ENCODE measurements around the gene FGF18.

The FGF18 gene

DNA sequence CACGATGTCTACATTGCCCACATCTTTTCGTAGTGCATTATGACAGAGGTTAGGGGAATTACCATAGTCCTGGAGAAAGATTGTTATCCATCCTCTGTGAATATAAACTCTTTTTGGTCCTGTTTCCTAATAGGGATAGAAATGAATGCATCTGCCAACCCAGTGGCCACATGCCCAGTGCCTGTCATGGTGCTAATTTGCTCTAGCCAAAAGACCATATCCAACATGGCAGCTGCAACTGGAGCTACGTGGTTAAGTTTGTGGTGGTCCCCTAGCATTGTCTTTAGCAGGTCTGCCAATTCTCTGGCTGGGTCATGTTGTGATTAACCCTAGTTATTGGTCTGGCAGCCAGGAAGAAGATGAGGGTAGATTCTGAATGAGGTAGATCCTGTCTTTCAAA lies 87.5 kb downstream of the FGF18 start:
- no peak for DNase-seq
